ENCODE data around the gene SLC38A5.
"Not testable (repeated sequence)": the region's sequence is repeated elsewhere in the genome, so short reads cannot be mapped to it uniquely, and the experiment has no call there.

The SLC38A5 gene

GRCh38 chrX:48468247-48468671 is 1.8 kb downstream of the SLC38A5 start:
- no peak for DNase-seq (ENCODE audit: low spot score)

GRCh38 chrX:48467281-48467761 is 2.7 kb downstream of the SLC38A5 start:
- DNase-seq (ENCODE audit: low spot score), result no peak

GRCh38 chrX:48466696-48467095 is 3.4 kb downstream of the SLC38A5 start:
- no peak for DNase-seq (ENCODE audit: low spot score)

- no peak for DNase-seq (ENCODE audit: low spot score)
These were observed 4.6 kb downstream of the SLC38A5 start for GRCh38 chrX:48465336-48465933.

- no peak for DNase-seq (ENCODE audit: low spot score)
These were observed 8.2 kb downstream of the SLC38A5 start for GRCh38 chrX:48461830-48462229.

- DNase-seq (ENCODE audit: low spot score), result no peak
These were observed 9.5 kb downstream of the SLC38A5 start for GRCh38 chrX:48460606-48461005.

- DNase-seq (ENCODE audit: low spot score), result no peak
These were observed 10.0 kb downstream of the SLC38A5 start for GRCh38 chrX:48460031-48460430.

- DNase-seq (ENCODE audit: low spot score), result no peak
These were observed 10.6 kb downstream of the SLC38A5 start for GRCh38 chrX:48459483-48459882.

- DNase-seq (ENCODE audit: low spot score), result no peak
These were observed 11.3 kb downstream of the SLC38A5 start for GRCh38 chrX:48458711-48459110.

GRCh38 chrX:48456628-48457331 is 13.3 kb downstream of the SLC38A5 start:
- no peak for DNase-seq (ENCODE audit: low spot score)

- DNase-seq (ENCODE audit: low spot score), result no peak
These were observed 18.4 kb downstream of the SLC38A5 start for GRCh38 chrX:48451708-48452107.

GRCh38 chrX:48450076-48450475 is 20.0 kb downstream of the SLC38A5 start:
- DNase-seq (ENCODE audit: low spot score), result no peak

GRCh38 chrX:48447201-48447600 is 22.9 kb downstream of the SLC38A5 start:
- not testable (repeated sequence) for DNase-seq (ENCODE audit: low spot score)

GRCh38 chrX:48433713-48434112 is 36.3 kb downstream of the SLC38A5 start:
- not testable (repeated sequence) for DNase-seq (ENCODE audit: low spot score)

- not testable (repeated sequence) for DNase-seq (ENCODE audit: low spot score)
These were observed 39.9 kb downstream of the SLC38A5 start for GRCh38 chrX:48430166-48430565.

GRCh38 chrX:48429606-48430005 is 40.5 kb downstream of the SLC38A5 start:
- DNase-seq (ENCODE audit: low spot score), result not testable (repeated sequence)

GRCh38 chrX:48427027-48427716 is 42.9 kb downstream of the SLC38A5 start:
- not testable (repeated sequence) for DNase-seq (ENCODE audit: low spot score)

GRCh38 chrX:48411860-48412259 is 58.2 kb downstream of the SLC38A5 start, which contains the start of gene SSX4B:
TSS of gene SSX4B (minus strand) at chrX:48411960. CDS start at chrX:48411372, 588 bp downstream.
- not testable (repeated sequence) for DNase-seq (ENCODE audit: low spot score)
